HepG2 (cell line): ENCODE measurements around the gene TM7SF3. TPM values are rescaled to one million over a fixed set of nuclear protein-coding genes. Genes with fewer than 3 reads are reported as not detected.

Experiments used
- ARNT ChIP-seq: fragments of 450-650 bp; IDR thresholded peaks from 2 replicates; pipeline ENCODE4 v1.6.1; 2017
- ATF4 ChIP-seq, 2 experiments: fragments of 450-650 bp in 1 of 2; sonication (generic) in 1 of 2; formaldehyde crosslinking; IDR thresholded peaks; 2 replicates each; pipeline versions ENCODE4 v1.5.0 to v1.8.0; 2020 to 2022; ENCODE audit warnings: mild to moderate bottlenecking in 1 of 2, missing genetic modification reagents in 1 of 2
- BCLAF1 ChIP-seq: fragments of 450-650 bp; IDR thresholded peaks from 2 replicates; pipeline ENCODE4 v1.6.1; 2017; ENCODE audit warnings: mild to moderate bottlenecking
- CBX1 ChIP-seq: IDR thresholded peaks from one replicate; pipeline ENCODE4 v1.6.1; 2016; ENCODE audit warnings: antibody characterized with exemption, low read depth
- MAZ ChIP-seq, 2 experiments: sonication (generic) in 1 of 2; formaldehyde crosslinking in 1 of 2; IDR thresholded peaks; 2 replicates each; pipeline versions ENCODE4 v1.5.0 to v1.6.1; 2012 to 2020; ENCODE audit warnings: low read depth in 2 of 2, mild to moderate bottlenecking in 2 of 2, borderline replicate concordance in 1 of 2, improper control_type of control experiment in 1 of 2, low read length in 1 of 2, missing genetic modification reagents in 1 of 2, moderate library complexity in 1 of 2
- PAF1 ChIP-seq: IDR thresholded peaks from 2 replicates; pipeline ENCODE4 v1.6.1; 2016; ENCODE audit warnings: missing genetic modification reagents, missing compliant biosample characterization
- PHF8 ChIP-seq: sonication (generic); formaldehyde crosslinking; IDR thresholded peaks from 2 replicates; pipeline ENCODE4 v1.5.0; 2020; ENCODE audit warnings: missing genetic modification reagents
- PLRG1 ChIP-seq: fragments of 450-650 bp; conservative IDR thresholded peaks from 2 replicates; pipeline ENCODE4 v1.6.1; 2016
- TARDBP ChIP-seq: sonication (generic); formaldehyde crosslinking; IDR thresholded peaks from 2 replicates; pipeline ENCODE4 v1.8.0; 2022; ENCODE audit warnings: mild to moderate bottlenecking, missing genetic modification reagents
- ZBTB10 ChIP-seq: sonication (generic); formaldehyde crosslinking; IDR thresholded peaks from 2 replicates; pipeline ENCODE4 v1.4.0; 2020; ENCODE audit warnings: missing genetic modification reagents, borderline replicate concordance
- ZNF430 ChIP-seq: sonication (generic); formaldehyde crosslinking; IDR thresholded peaks from 2 replicates; pipeline ENCODE4 v1.9.0; 2021; ENCODE audit warnings: mild to moderate bottlenecking, missing genetic modification reagents
- ZNF543 ChIP-seq: sonication (generic); formaldehyde crosslinking; IDR thresholded peaks from 2 replicates; pipeline ENCODE4 v1.4.0; 2020; ENCODE audit warnings: mild to moderate bottlenecking, missing genetic modification reagents
- ZNF644 ChIP-seq: IDR thresholded peaks from 2 replicates; pipeline ENCODE4 v1.6.1; 2016; ENCODE audit warnings: low read depth
- ZNF83 ChIP-seq: sonication (generic); formaldehyde crosslinking; IDR thresholded peaks from 2 replicates; pipeline ENCODE4 v1.4.0; 2020; ENCODE audit warnings: missing genetic modification reagents, mild to moderate bottlenecking, borderline replicate concordance
- ZXDC ChIP-seq: sonication (generic); formaldehyde crosslinking; IDR thresholded peaks from 2 replicates; pipeline ENCODE4 v1.5.0; 2020; ENCODE audit warnings: mild to moderate bottlenecking, missing genetic modification reagents
- polyA plus RNA-seq, 8 experiments: library from polyadenylated mRNA; depleted of rRNA in 3 of 8; stranded (reverse) in 7 of 8; unstranded in 1 of 8; fragments of >200 nt; fragmentation: Illumina TruSeq in 4 of 8; extraction: Trizol in 4 of 8; gene quantifications; 2 replicates each; pipeline versions ENCODE4 v1.2.1 to v1.2.3, GENCODE V29; 2011 to 2016; ENCODE audit warnings: low read depth in 4 of 8, missing spikeins in 1 of 8, mixed read lengths in 1 of 8; ENCODE audit not compliant: insufficient read depth in 1 of 8
- total RNA-seq, 5 experiments: library from RNA; depleted of rRNA; stranded (reverse); fragments of >200 nt; fragmentation: Illumina TruSeq; extraction: Trizol; gene quantifications; 2 replicates each; pipeline ENCODE4 v1.2.3, GENCODE V29; 2016; ENCODE audit warnings: low read depth in 1 of 5
- TF ChIP-seq, protein P1 (sequence below): sonication (generic); formaldehyde crosslinking; IDR thresholded peaks from 2 replicates; pipeline ENCODE4 v1.4.0; 2020; ENCODE audit warnings: missing genetic modification reagents

TM7SF3 gene
- total and polyA plus RNA-seq, 2 of the 13 experiments (the other 11 are each of a cell fraction or from before 2014, with no cell fraction given), result 116 to 142 TPM

DNA sequence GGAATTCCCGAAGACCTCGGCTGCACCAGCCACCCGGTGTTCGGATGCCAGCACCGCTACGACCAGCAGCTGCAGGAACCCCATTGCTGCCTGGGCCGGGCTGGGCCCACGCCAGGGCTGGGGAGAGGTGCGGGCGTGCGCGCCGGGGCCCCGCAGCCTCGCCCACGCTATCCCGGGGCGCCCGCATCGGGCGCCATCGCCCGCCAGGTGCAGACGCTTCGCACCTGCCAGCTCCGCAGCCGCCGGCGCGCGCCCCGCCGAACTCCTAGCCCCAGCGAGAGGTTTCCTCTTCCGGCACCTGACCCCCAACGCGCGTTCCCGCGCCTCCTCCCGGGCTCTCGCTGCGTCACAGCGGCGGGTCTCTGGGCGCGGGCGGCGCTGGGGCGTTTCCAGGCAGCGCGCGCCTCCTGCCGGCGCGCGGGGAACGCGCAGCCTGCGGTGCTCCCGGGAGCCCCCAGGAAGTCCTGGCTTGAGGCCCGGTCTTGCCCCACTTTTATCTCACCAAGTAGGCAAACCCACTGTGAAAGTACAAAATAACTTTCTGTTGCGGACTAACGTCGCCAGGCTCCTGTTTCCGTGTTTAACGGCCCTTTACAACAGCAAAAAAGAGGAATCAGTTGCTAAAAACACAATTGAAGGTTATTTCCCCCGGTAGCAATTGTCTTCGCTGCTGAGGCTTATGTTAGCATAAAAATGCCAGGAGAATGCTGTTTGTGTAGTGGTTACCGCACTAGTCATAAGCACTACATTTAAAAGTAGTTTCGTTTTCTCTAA, at the start of gene TM7SF3 (continued):
- TF ChIP-seq, protein P1, sequence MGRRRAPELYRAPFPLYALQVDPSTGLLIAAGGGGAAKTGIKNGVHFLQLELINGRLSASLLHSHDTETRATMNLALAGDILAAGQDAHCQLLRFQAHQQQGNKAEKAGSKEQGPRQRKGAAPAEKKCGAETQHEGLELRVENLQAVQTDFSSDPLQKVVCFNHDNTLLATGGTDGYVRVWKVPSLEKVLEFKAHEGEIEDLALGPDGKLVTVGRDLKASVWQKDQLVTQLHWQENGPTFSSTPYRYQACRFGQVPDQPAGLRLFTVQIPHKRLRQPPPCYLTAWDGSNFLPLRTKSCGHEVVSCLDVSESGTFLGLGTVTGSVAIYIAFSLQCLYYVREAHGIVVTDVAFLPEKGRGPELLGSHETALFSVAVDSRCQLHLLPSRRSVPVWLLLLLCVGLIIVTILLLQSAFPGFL (CRISPR knock-in tag), result 0 out of 2 replicates have a peak, but pooled peaks have one; percentile 40
- TF ChIP-seq ZNF83 (CRISPR knock-in tag) (peak; percentile 86), PHF8 (peak; percentile 34), TARDBP (CRISPR knock-in tag) (peak; percentile 54; the same call in 1 of the 2 replicates), PAF1 (no peak), ZNF430 (peak; percentile 76), ZNF543 (CRISPR knock-in tag) (0 out of 2 replicates have a peak, but pooled peaks have one; percentile 54), ATF4 (CRISPR knock-in tag; IDR thresholded peaks at IDR 0.05) (0 out of 4 replicates have a peak, but pooled peaks of 1 of the 2 experiments have one; percentile 16), CBX1 (peak; percentile 66), ARNT (no peak), ZBTB10 (0 out of 2 replicates have a peak, but pooled peaks have one; percentile 44), ZXDC (CRISPR knock-in tag) (no peak), MAZ (IDR thresholded peaks at IDR 0.05; ENCODE audit: borderline replicate concordance, low read depth, low read length) (peak; percentile 58; the same call in 1 of the 2 replicates), MAZ (CRISPR knock-in tag; IDR thresholded peaks at IDR 0.05; ENCODE audit: low read depth) (peak; percentile 90), ZNF644 (CRISPR knock-in tag) (no peak), PLRG1 (no peak), BCLAF1 (no peak)
